HG03378 (cell line): ENCODE measurements around the gene TEDC1.

Experiments
- ATAC-seq: cut with Tn5 transposase; IDR thresholded peaks from one replicate; pipeline ENCODE4 v1.9.1; 2021; ENCODE audit warnings: mild to moderate bottlenecking, moderate library complexity; ENCODE audit not compliant: unreplicated experiment

The TEDC1 gene

GRCh38 chr14:105517096-105517495 lies 26.1 kb downstream of the TEDC1 start:
- ATAC-seq: no peak

GRCh38 chr14:105519946-105520698 lies 29.1 kb downstream of the TEDC1 start:
- ATAC-seq: no peak

GRCh38 chr14:105525326-105525725 lies 34.3 kb downstream of the TEDC1 start:
- no peak for ATAC-seq

- no peak for ATAC-seq
Measured at GRCh38 chr14:105525861-105526775, 35.1 kb downstream of the TEDC1 start, which contains the start of gene TMEM121. Gene TMEM121, plus strand, starts transcription at chr14:105526583. Its CDS starts 2,252 bp downstream, at chr14:105528835.

- no peak for ATAC-seq
Measured at GRCh38 chr14:105526776-105527380, 35.8 kb downstream of the TEDC1 start.

- ATAC-seq: no peak
Measured at GRCh38 chr14:105527381-105527825, 36.4 kb downstream of the TEDC1 start.

GRCh38 chr14:105527826-105528585 lies 37.0 kb downstream of the TEDC1 start:
- no peak for ATAC-seq

GRCh38 chr14:105528586-105529318 lies 37.7 kb downstream of the TEDC1 start:
- no peak for ATAC-seq

- ATAC-seq: no peak
Measured at GRCh38 chr14:105529319-105529568, 38.2 kb downstream of the TEDC1 start.

- ATAC-seq: no peak
Measured at GRCh38 chr14:105529569-105530284, 38.7 kb downstream of the TEDC1 start.

- no peak for ATAC-seq
Measured at GRCh38 chr14:105530285-105531087, 39.4 kb downstream of the TEDC1 start.

- ATAC-seq: no peak
Measured at GRCh38 chr14:105531088-105531893, 40.2 kb downstream of the TEDC1 start.

- ATAC-seq: no peak
Measured at GRCh38 chr14:105531894-105532623, 41.0 kb downstream of the TEDC1 start.

GRCh38 chr14:105532735-105533141 lies 41.7 kb downstream of the TEDC1 start:
- no peak for ATAC-seq

GRCh38 chr14:105533391-105533790 lies 42.3 kb downstream of the TEDC1 start:
- no peak for ATAC-seq

- no peak for ATAC-seq
Measured at GRCh38 chr14:105533811-105534498, 42.9 kb downstream of the TEDC1 start.

GRCh38 chr14:105534586-105534985 lies 43.5 kb downstream of the TEDC1 start:
- ATAC-seq: no peak
